Neural crest cell (in vitro differentiated cells): Measurements from ENCODE around the gene TTC7B. TPM values are rescaled to one million over a fixed set of nuclear protein-coding genes. Genes with fewer than 3 reads are reported as not detected.

Experiments used
- DNase-seq: peaks from one replicate; pipeline ENCODE4 v3.0.0; 2021; ENCODE audit warnings: low read depth, mixed read lengths, low spot score
- H3K27ac Mint-ChIP-seq: one replicate; pipeline ENCODE4 v1.8.0; 2021; ENCODE audit warnings: mild to moderate bottlenecking, mixed read lengths; ENCODE audit not compliant: unreplicated experiment
- H3K27me3 Mint-ChIP-seq: 2 replicates; pipeline ENCODE4 v1.8.0; 2021; ENCODE audit warnings: low read depth, mild to moderate bottlenecking, mixed read lengths
- H3K36me3 Mint-ChIP-seq: 2 replicates; pipeline ENCODE4 v1.8.0; 2021; ENCODE audit warnings: low read depth, mild to moderate bottlenecking, mixed read lengths
- H3K4me1 Mint-ChIP-seq: 2 replicates; pipeline ENCODE4 v1.8.0; 2021; ENCODE audit warnings: mixed read lengths
- H3K4me3 Mint-ChIP-seq: one replicate; pipeline ENCODE4 v1.8.0; 2021; ENCODE audit warnings: mild to moderate bottlenecking, mixed read lengths
- H3K9me3 Mint-ChIP-seq: 2 replicates; pipeline ENCODE4 v1.8.0; 2021; ENCODE audit warnings: mixed read lengths
- total RNA-seq: library from RNA; stranded (reverse); gene quantifications from 2 replicates; pipeline ENCODE4 v1.2.1, GENCODE V29; 2021
- TF ChIP-seq, protein P1 (sequence below): fragments of 200-600 bp; sonication (generic); conservative IDR thresholded peaks from 2 replicates; pipeline ENCODE4 v1.5.0; 2021; ENCODE audit warnings: antibody characterized with exemption, mild to moderate bottlenecking

Gene TTC7B
- total RNA-seq, 1 donor from 2014 or later: 56.4 TPM

DNA sequence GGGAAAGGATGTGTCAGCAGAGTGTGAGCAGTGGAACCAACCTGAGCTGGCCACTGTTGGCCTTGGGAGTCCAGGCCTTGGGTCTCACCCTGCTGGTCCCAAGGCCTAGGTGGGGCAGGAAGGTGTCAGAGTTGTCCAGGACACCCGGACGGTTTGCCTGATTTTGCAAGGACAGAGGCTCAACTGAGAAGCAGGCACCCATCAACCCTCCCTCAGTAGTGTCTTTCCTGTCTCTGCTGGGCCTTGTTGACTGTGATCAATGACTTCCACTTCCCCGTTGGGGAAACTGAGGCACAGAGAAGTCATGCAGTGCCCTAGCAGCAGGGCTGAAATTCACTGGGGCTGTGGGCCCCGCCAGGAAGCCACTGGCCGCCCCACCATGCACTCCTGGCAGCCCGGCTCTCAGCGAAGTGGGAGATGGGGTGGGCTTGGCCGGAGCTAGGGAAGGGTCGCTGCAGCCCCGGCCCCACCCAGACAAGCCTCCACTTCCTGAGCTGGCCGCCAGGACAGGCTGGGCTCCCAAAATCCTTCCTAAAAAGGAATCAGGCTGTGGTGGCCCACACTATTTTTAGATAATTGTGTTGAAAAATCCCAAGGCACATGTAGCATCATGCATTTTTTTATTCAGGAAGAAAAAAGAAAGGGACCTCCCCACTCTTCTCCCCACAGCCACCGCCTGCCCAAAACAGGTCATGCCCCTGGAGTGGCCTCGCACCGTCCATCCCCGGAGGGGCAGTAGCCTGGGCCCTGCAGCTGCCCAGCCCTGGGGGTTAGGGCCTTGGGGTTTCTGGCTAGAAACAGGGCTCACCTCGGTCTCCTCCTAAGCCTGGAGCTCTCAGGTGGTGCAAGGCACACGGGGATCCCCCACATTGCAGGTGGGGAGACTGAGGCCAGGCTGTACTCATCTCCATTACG lies 292.0 kb downstream of the TTC7B start:
- TF ChIP-seq, protein P1, sequence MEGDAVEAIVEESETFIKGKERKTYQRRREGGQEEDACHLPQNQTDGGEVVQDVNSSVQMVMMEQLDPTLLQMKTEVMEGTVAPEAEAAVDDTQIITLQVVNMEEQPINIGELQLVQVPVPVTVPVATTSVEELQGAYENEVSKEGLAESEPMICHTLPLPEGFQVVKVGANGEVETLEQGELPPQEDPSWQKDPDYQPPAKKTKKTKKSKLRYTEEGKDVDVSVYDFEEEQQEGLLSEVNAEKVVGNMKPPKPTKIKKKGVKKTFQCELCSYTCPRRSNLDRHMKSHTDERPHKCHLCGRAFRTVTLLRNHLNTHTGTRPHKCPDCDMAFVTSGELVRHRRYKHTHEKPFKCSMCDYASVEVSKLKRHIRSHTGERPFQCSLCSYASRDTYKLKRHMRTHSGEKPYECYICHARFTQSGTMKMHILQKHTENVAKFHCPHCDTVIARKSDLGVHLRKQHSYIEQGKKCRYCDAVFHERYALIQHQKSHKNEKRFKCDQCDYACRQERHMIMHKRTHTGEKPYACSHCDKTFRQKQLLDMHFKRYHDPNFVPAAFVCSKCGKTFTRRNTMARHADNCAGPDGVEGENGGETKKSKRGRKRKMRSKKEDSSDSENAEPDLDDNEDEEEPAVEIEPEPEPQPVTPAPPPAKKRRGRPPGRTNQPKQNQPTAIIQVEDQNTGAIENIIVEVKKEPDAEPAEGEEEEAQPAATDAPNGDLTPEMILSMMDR: no peak
- H3K27me3 Mint-ChIP-seq: peaks cover 21% of the 10 kb centered on the region
- peaks cover 2% of the 10 kb centered on the region for H3K9me3 Mint-ChIP-seq
- H3K4me3 Mint-ChIP-seq: no peak overlapping the region
- DNase-seq: no peak
- H3K27ac Mint-ChIP-seq: no peak overlapping the region
- H3K4me1 Mint-ChIP-seq: no peaks in the 10 kb centered on the region
- H3K36me3 Mint-ChIP-seq: peaks cover 15% of the 10 kb centered on the region

DNA sequence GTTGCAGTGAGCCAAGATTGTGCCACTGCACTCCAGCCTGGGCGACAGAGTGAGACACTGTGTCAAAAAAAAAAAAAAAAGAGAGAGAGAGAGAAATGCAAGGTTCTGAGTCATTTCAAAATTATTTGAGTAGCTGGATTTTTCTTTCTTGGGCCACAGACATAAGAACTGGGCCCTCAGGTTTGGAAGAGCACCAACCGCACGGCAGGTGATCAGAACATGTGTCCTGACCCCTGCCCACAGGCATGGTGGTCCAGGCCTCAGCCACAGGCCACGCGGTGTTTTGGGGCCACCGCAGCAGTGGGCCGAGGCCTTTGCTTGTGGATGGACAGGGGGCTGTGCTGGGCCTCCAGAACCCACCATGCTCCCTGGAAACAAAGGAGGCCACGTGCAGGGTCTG lies 292.7 kb downstream of the TTC7B start:
- TF ChIP-seq, protein P1: no peak
- H3K36me3 Mint-ChIP-seq: peaks cover 9% of the 10 kb centered on the region
- H3K9me3 Mint-ChIP-seq: peaks cover 2% of the 10 kb centered on the region
- no peak overlapping the region for H3K4me3 Mint-ChIP-seq
- no peak for DNase-seq
- H3K27ac Mint-ChIP-seq: peak overlapping the region; percentile 43
- H3K4me1 Mint-ChIP-seq: no peaks in the 10 kb centered on the region
- peaks cover 26% of the 10 kb centered on the region for H3K27me3 Mint-ChIP-seq

DNA sequence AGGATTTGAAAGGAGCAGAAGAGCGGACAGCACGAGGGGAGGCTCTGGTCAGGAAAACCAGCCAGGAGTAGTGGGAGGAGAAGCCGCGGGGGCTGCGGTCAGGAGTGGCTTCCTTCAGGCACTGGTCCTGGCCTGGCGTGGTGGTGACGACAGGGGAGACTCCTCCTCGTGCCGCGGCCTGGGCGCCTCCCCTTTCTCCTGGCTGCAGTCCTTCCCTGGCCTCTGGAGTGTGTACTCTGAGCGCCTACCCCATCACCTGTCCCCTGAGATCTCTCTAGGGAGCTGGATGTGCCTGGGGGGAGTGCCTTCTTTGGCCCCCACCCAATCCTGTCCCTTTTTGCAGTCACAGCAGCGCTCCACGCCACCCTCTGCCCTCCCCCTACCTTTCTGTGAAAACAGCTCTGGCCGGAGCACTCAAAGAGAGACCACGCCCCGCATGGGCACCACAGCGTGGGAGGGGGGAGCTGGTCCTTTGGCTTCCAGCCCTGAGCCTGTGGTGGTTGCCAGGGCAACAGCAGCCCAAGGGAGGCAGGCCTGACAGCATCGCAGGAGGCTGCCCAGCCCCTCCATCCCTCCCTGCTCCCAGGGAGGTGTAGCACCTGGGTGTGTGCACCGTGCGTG lies 293.5 kb downstream of the TTC7B start:
- TF ChIP-seq, protein P1: no peak
- no peak for DNase-seq
- Mint-ChIP-seq H3K27ac (no peak overlapping the region), H3K4me1 (peaks cover 1% of the 10 kb centered on the region), H3K27me3 (peaks cover 35% of the 10 kb centered on the region), H3K36me3 (peaks cover 8% of the 10 kb centered on the region), H3K9me3 (peaks cover 2% of the 10 kb centered on the region), H3K4me3 (no peak overlapping the region)

DNA sequence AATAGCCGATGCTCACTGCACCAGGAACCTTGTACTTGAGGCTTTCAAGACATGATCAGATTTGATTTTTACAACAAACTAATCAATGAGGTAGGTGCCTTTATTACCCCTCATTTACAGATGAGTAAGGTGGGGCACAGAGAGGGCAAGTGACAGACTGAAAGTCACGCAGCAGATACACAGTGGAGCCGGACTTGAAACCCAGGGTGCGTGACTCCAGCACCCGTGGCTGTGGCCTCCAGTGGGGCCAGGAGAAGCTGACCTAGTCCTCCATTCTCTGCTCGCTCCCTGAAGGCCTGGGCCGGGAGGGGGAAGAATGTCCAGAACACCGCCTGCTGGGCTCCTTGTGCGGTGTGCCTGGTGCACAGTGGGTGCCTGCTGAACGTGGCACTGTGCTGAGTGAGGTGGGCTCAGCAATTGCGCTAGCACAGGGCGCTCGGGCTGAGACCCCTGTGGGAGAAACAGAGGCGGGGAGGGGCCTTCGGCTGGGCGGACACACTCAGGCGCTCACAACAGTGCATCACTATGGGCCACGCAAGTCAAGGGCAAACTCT lies 294.2 kb downstream of the TTC7B start:
- Mint-ChIP-seq H3K27me3 (peaks cover 41% of the 10 kb centered on the region), H3K9me3 (peaks cover 2% of the 10 kb centered on the region), H3K36me3 (peaks cover 5% of the 10 kb centered on the region), H3K4me3 (no peak overlapping the region), H3K4me1 (peaks cover 4% of the 10 kb centered on the region), H3K27ac (no peak overlapping the region)
- TF ChIP-seq, protein P1: no peak
- no peak for DNase-seq

DNA sequence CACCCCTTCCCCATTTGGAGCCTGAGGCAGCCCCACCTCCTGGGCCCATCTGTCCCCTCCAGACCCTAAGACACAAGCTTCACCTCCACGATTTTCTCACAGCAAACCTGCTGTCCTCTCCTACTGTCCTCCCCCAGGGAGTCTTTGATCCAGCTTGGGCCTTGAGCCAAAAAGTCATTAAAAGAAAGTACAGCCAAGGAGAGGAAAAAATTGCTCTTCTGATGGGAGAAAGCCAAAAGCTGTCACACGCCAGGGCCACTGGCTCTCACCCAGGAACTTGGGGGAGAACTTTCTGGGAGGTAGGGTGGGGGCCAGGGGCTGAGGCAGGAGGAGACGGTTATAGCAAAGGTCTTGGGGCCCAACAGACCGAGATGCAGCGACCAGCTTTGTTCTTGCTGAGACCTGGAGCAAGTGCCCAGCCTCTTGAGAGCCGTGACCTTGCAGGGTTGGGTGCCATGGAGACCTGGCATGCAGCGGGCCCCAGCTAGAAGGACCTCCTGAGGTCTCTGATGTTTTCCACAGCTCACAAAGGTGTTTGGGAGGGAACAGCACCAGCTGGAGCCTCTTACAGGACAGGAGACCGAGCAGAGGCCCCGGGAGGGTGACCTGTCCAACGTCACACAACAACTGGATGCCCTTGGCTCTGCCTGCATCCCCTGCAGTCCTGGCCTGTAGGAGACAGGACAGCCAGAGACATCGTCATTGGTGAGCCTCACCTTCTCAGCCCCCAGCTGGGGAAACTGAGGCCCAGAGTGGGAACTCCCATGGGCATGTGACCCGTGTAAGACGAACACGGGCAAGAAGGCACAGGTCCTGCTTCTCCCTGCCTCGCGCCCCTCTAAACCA lies 294.9 kb downstream of the TTC7B start:
- no peak overlapping the region for H3K27ac Mint-ChIP-seq
- H3K9me3 Mint-ChIP-seq: no peaks in the 10 kb centered on the region
- TF ChIP-seq, protein P1: no peak
- H3K36me3 Mint-ChIP-seq: no peaks in the 10 kb centered on the region
- DNase-seq: no peak
- peaks cover 48% of the 10 kb centered on the region for H3K27me3 Mint-ChIP-seq
- H3K4me3 Mint-ChIP-seq: no peak overlapping the region
- peaks cover 6% of the 10 kb centered on the region for H3K4me1 Mint-ChIP-seq
